ENCODE data around the gene FCMR.
A peak's percentile ranks its signal among the peaks of the same experiment; 100 is the strongest.

Gene FCMR

DNA sequence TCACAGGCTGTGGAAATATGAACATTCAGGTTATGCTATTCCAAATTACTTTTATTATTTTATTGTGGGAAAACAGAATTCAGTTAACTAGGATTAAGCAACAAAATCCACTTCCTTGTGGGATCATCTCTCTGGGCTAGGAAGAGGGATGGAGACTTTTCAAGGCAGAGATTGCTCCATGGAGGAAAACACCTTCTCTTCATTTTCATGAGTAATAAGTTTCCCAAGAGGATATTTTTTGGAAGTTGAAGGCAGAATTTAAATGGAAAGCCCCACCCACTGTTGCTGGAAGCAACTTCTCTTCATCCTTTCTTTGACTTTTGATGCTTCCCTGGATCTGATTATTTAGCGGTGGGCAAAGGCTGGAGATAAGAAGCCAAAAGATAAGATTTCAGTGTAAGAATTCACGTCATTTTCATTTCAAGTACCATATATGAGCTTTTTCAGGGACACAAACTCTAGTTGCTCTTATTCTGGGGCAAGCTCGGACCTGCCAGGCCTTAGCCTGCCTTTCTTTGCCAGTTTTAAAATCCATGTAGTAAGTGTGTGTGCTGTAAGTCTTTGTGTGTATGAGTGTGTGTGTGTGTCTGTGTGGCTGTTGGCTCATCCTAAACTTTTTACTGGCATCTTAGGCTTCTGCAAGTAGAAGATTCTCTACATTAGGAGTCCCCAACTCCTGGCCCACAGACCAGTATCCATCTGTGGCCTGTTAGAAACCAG is 36.2 kb downstream of the FCMR start:
- no peak for DNase-seq
- peaks cover 18% of the 10 kb centered on the region for H3K9me3 Mint-ChIP-seq

DNA sequence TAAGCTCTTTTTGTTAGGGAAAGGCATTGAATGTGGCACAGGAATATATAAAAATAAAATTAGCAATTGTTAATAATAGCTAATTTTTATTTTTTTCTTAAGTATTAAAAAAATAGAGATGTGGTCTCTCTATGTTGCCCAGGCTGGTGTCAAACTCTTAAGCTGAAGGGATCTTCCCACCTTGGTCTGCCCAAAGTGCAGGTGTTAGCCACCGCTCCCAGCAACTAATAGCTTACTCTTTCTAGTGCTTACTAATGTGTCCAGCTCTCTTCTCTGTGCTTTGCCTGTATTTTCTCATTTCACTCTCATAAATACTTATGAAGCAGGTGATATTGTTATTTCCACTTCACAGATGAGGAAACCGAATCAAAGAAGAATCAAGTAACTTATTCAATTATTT is 37.9 kb downstream of the FCMR start:
- DNase-seq: no peak
- Mint-ChIP-seq H3K27me3 (ENCODE audit: low read depth, poor library complexity) (no peaks in the 10 kb centered on the region), H3K36me3 (ENCODE audit: low read depth) (no peaks in the 10 kb centered on the region), H3K4me1 (peaks cover 43% of the 10 kb centered on the region), H3K4me3 (no peak overlapping the region), H3K27ac (no peak overlapping the region), H3K9me3 (peaks cover 31% of the 10 kb centered on the region)
- TF ChIP-seq, protein P1, sequence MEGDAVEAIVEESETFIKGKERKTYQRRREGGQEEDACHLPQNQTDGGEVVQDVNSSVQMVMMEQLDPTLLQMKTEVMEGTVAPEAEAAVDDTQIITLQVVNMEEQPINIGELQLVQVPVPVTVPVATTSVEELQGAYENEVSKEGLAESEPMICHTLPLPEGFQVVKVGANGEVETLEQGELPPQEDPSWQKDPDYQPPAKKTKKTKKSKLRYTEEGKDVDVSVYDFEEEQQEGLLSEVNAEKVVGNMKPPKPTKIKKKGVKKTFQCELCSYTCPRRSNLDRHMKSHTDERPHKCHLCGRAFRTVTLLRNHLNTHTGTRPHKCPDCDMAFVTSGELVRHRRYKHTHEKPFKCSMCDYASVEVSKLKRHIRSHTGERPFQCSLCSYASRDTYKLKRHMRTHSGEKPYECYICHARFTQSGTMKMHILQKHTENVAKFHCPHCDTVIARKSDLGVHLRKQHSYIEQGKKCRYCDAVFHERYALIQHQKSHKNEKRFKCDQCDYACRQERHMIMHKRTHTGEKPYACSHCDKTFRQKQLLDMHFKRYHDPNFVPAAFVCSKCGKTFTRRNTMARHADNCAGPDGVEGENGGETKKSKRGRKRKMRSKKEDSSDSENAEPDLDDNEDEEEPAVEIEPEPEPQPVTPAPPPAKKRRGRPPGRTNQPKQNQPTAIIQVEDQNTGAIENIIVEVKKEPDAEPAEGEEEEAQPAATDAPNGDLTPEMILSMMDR (IDR thresholded peaks at IDR 0.05): no peak

More for the DNA sequence above, 36.2 kb downstream of the FCMR start:
- peak overlapping the region; percentile 71 for H3K27ac Mint-ChIP-seq
- H3K4me1 Mint-ChIP-seq: peaks cover 43% of the 10 kb centered on the region
- H3K36me3 Mint-ChIP-seq (ENCODE audit: low read depth): no peaks in the 10 kb centered on the region
- no peak overlapping the region for H3K4me3 Mint-ChIP-seq
- TF ChIP-seq, protein P1 (IDR thresholded peaks at IDR 0.05): no peak
- H3K27me3 Mint-ChIP-seq (ENCODE audit: low read depth, poor library complexity): no peaks in the 10 kb centered on the region

DNA sequence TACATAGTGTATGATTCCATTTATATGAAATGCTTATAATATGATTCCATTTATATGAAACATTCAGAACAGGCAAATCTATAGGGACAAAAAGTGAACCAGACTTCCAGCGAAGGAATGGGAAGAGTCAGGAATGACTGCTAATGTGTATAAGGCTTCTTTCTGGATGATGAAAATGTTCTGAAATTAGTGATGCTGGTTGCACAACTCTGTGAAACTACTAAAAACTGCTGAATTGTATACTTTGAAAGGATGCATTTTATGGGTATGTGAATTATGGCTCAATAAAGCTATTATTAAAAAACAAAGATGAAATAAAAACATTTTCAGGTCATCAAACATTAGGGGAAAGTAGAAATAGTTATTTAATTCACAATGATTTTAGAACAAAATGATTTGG is 38.6 kb downstream of the FCMR start:
- no peaks in the 10 kb centered on the region for H3K36me3 Mint-ChIP-seq (ENCODE audit: low read depth)
- H3K27me3 Mint-ChIP-seq (ENCODE audit: low read depth, poor library complexity): no peaks in the 10 kb centered on the region
- H3K9me3 Mint-ChIP-seq: peaks cover 38% of the 10 kb centered on the region
- no peak overlapping the region for H3K27ac Mint-ChIP-seq
- TF ChIP-seq, protein P1 (IDR thresholded peaks at IDR 0.05): no peak
- H3K4me1 Mint-ChIP-seq: peaks cover 39% of the 10 kb centered on the region
- no peak overlapping the region for H3K4me3 Mint-ChIP-seq
- no peak for DNase-seq

DNA sequence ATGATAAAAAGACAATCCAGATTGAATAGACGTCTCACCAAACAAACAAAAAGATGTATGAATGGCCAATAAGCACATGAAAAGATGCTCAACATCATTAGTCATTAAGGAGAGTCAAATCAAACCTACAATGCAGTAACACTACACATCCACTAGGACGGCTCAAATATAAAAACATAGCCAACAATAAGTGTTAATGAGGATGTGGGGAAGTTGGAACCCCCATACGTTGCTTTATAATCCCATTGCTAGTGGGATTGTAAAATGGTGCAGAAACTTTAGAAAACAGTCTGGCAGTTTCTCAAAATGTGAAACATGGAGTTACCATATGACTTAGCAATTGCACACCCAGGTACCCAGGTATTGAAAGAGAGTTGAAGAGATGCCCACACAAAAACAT is 39.2 kb downstream of the FCMR start:
- H3K9me3 Mint-ChIP-seq: peaks cover 44% of the 10 kb centered on the region
- no peak overlapping the region for H3K4me3 Mint-ChIP-seq
- peaks cover 33% of the 10 kb centered on the region for H3K4me1 Mint-ChIP-seq
- H3K27me3 Mint-ChIP-seq (ENCODE audit: low read depth, poor library complexity): no peaks in the 10 kb centered on the region
- TF ChIP-seq, protein P1 (IDR thresholded peaks at IDR 0.05): peak; percentile 28
- no peak for DNase-seq
- no peaks in the 10 kb centered on the region for H3K36me3 Mint-ChIP-seq (ENCODE audit: low read depth)
- H3K27ac Mint-ChIP-seq: no peak overlapping the region

DNA sequence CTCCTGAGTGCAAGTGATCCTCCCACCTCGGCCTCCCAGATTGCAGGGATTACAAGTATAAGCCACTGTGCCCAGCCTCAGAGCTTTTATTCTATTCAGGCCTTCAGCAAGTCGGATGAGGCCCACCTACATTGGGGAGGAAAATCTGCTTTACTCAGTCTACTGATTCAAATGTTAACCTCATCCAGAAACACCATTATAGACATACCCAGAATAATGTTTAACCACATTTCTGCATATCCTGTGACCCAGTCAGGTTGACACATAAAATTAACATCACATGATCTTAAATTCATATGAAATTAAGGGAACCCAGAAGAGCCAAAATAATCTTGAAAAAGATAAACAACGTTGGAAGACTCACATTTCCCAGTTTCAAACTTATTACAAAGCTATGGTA is 41.4 kb downstream of the FCMR start:
- Mint-ChIP-seq H3K4me1 (peaks cover 11% of the 10 kb centered on the region), H3K27ac (no peak overlapping the region), H3K27me3 (ENCODE audit: low read depth, poor library complexity) (peaks cover 2% of the 10 kb centered on the region), H3K4me3 (no peak overlapping the region), H3K9me3 (peaks cover 63% of the 10 kb centered on the region), H3K36me3 (ENCODE audit: low read depth) (no peaks in the 10 kb centered on the region)
- TF ChIP-seq, protein P1 (IDR thresholded peaks at IDR 0.05): no peak
- DNase-seq: no peak

DNA sequence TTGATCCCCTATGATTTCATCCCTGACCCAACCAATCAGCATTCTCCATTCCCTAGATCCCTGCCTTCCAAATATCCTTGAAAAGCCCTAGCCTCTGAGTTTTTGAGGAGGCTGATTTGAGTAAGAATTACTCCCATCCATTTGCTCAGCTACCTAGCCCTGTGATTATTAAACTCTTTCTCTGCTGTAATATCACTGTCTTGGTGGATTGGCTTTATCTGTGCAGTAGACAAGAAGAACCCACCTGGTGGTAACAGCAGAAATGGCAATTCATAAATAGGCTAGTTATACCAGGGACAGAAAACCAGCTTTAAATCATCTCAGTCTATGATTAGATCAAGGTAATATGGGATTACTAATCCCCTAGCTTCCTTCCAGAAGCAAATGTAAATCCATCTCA is 43.3 kb downstream of the FCMR start:
- H3K4me1 Mint-ChIP-seq: no peaks in the 10 kb centered on the region
- no peak for DNase-seq
- TF ChIP-seq, protein P1 (IDR thresholded peaks at IDR 0.05): no peak
- H3K9me3 Mint-ChIP-seq: peaks cover 67% of the 10 kb centered on the region
- H3K36me3 Mint-ChIP-seq (ENCODE audit: low read depth): no peaks in the 10 kb centered on the region
- no peak overlapping the region for H3K4me3 Mint-ChIP-seq
- no peak overlapping the region for H3K27ac Mint-ChIP-seq
- H3K27me3 Mint-ChIP-seq (ENCODE audit: low read depth, poor library complexity): peaks cover 3% of the 10 kb centered on the region
